Right lobe of liver (tissue), 4 donors: ENCODE measurements around the gene SNHG17.

Experiments used
- CTCF ChIP-seq, 4 donors: fragments of 200-600 bp in 3 of 4; fragments of 450-650 bp in 1 of 4; IDR thresholded peaks; one replicate each; pipeline versions ENCODE4 v1.5.1 to v1.8.0; 2016 to 2022; ENCODE audit warnings: antibody characterized with exemption in 4 of 4, mild to moderate bottlenecking in 2 of 4
- POLR2A ChIP-seq: fragments of 450-650 bp; IDR thresholded peaks from one replicate; pipeline ENCODE4 v1.6.1; 2017; ENCODE audit warnings: antibody characterized with exemption, mild to moderate bottlenecking
- donor health status: DM: no; HTN: no; CAD: no.
- donor health status: DM: no; HTN: no; CAD: no.
- donor health status: DM: no; HTN: yes; CAD: no.

- no peak for TF ChIP-seq CTCF (IDR thresholded peaks at IDR 0.05)
- TF ChIP-seq POLR2A, result no peak
These were observed 31.1 kb downstream of the SNHG17 start for GRCh38 chr20:38404016-38404415.
